Measurements from ENCODE around the gene MAPRE2.

The MAPRE2 gene

DNA sequence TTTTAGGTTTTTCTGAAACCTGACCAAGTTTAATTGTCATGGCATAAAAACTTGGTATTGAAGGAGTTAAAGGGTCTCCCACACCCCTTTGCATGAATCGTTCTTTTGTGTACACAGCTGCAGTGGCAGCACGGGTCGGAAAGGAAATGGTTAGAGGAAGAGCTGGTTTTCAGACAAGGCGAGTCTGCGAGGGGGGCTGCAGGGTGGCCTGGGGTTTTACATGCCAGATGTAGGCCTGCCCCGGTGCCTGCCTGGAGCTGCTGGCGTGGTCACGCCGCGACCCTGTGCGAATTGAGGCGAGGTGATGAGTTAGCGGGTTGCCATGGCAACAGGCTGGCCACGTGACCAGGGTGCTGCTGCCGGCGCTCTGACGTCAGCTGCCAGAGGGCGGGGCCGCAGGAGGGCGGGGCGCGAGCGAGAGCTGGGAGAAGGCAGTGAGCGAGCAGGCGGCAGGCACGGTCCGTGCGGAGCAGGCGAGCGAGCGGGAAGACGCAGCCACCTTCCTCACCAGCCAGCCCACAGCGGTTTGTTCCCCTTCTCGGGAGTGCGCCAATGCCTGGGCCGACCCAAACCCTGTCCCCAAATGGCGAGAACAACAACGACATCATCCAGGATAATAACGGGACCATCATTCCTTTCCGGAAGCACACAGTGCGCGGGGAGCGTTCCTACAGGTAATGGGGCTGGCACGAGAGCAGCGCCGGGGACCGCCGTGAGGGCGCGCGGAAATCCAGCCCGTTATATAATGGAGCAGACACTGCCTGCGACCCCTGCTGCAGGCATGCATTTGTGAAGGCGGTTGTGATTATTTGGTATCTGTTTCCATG is at the start of gene MAPRE2:
MAPRE2 (plus strand) TSS at position 426 of the 827 bp plus-strand sequence; CDS start at position 553, 127 bp downstream.
- peak; percentile 72 for FAIRE-seq

DNA sequence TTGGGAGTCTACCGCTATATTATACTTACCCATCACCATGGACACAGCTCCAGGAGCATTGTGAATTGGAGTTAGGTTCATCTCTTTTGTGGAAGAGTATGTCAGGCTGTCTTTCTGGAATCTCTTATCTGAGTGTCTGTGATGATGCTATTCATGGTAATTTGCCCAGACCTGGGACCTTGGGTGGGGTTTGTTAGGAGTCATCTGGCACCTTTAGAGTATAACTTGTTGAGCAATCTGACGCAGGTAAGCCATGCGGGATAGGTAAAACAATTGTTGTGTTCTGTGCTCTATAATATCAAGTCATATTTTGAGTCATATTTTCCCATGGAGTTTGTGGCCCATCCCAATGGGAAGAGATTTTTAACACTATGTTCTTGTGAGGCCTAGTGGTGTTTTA is 49.7 kb upstream of the MAPRE2 start:
- no peak for FAIRE-seq

DNA sequence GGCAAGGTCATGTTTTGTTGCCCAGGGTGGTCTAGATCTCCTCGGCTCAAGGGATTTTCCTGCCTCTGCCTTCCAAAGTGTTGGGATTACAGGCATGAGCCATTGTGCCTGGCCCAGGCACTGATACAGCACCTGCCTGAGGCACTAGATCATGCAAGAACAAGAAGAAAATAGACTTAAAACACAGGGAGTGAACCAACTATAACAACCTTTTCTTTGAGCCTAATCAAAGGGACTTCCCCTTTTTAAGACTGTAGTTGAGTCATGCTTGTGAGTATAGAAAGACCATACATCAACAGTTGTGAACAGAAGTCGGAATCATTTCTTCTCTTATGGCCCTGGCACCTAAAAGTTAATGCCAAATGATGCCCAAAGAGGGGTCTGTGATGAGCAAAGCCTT is 47.9 kb upstream of the MAPRE2 start:
- FAIRE-seq, result no peak

DNA sequence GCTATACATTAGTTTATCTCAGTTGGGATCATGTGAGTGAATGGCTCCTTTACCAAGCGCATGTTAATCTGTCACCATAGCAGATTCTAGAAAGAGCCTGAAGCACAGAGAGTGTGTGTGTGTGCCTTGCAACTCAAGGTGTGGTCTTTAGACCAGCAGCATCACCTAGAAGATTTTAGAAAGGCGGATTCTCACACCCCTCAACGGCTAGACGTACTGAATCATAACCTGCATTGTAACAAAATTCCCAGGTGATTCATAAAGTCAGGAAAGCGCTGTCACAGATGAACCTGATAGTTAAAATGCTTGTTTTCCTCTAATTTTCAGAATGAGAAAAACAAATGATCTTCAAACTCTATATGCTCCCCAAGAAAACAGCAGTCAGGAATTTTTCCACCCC is 45.5 kb upstream of the MAPRE2 start:
- FAIRE-seq, result no peak

DNA sequence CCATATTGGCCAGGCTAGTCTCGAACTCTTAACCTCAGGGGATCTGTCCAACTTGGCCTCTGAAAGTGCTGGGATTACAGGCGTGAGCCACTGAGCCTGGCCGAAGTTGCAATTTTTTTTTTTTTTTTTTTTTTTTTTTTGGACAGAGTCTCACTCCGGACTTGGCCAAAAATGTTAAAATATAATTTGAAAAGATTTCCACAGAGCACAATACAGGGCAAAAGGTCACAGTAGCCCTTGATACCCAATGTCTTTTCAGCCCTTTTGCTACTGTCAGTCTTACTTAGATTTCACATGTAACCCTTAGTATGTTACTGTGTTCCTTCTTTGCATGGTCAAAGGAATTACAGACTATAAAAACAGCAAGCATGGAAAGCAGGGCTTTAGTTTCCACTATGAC is 42.6 kb upstream of the MAPRE2 start:
- FAIRE-seq, result no peak

DNA sequence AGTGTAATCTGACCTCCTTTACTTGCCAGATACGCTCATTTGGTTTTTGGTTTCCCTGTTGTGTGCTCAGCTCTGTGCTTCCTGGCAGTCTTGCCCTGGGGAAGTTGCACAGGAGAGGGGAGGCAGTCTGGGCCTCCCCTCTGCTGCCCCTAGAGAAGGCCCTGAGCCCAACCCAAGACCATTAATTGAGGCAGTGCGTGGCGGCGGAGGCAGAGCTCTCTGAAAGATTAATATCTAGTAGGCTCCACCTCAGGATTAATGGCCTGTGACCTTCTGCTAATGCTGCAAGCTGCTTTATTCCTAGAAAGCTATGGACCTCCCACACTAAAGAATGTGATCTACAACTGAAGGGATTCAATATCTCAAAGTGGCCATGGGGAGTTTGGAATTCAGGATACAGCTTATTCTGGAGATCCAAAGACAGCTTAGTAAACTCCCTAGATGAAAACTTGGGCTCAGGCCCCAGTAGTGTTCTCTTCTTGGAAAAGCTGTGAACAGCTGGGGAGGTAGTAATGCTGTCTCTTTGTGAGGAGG is 41.4 kb upstream of the MAPRE2 start:
- no peak for FAIRE-seq

DNA sequence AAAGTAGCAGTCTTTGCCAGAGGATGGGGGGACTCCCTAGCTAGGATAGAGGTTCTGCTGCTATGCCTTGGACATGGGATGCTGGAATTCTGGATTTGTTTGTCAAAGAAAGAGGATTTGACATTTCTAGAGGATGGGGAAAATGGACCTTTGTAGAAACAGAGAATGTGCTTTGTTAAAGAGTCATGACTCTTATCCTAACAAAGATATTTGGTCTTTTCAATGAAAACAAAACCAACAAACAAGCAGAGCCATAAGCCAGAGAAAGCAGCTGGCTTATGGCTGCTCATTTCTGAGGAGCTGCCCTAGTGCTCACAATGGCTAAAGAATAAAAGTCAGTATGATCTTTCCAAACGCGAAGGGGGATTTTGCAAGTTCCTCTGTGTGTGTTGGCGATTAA is 40.8 kb upstream of the MAPRE2 start:
- FAIRE-seq, result no peak

DNA sequence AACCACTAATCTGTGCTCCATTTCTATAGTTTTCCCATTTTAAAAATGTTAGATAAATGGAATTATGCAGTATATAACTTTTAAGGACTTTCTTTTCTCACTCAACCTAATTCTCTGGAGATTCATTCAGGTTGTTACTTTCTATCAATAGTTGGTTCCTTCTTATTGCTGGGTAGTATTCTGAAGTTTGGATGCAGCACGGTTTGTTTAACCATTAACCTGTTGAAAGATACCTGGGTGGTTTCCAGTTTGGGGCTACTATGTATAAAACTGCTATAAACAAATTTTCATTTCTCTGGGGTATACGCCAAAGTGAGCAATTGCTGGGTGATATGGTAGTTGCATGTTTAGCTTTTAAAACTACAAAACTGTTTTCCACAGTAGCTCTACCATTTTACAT is 39.1 kb upstream of the MAPRE2 start:
- FAIRE-seq, result no peak

DNA sequence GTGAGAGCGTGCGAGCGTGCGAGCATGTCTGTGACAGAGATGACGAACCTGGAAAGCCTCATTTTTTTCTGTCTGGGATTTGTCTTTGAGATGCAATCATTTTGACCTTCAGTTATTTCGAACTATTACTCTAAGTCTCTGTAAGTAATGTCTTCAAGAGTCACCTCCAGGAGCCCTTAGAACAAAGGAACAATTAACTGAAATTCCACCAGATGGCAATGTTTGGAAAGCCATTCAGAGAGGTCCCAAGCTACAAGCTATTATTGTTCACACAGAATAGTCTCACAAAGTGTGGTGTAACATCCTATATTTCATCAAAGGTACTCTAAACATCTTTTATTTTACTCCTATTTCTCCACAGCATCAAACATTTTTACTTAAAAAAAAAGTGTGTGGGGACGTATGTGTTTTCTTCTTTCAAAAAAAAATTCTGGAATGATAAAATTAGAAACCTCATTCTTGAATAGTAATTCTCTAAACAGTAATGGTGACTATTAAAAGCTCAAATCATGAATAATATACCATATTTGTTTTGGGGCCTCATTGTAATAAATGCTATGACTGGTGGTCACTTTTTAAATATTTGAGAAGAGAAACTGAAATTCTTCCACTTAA is 35.1 kb upstream of the MAPRE2 start:
- peak; percentile 80 for FAIRE-seq

DNA sequence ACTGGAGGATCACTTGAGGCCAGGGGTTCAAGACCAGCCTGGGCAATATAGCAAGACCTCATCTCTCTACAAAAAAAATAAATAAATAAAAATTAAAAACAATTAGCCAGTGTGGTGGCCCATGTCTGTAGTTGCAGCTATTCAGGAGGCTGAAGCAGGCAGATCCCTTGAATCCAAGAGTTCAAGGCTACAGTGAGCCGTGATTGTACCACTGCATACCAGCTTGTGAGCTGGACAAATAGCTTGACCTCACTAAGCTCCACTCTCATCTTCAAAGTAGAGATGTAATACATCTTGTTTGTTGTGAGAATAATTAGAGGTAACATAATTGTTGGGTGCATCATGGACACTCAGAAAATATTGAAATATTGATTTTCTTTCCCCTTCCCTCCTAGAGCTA is 31.1 kb upstream of the MAPRE2 start:
- no peak for FAIRE-seq

DNA sequence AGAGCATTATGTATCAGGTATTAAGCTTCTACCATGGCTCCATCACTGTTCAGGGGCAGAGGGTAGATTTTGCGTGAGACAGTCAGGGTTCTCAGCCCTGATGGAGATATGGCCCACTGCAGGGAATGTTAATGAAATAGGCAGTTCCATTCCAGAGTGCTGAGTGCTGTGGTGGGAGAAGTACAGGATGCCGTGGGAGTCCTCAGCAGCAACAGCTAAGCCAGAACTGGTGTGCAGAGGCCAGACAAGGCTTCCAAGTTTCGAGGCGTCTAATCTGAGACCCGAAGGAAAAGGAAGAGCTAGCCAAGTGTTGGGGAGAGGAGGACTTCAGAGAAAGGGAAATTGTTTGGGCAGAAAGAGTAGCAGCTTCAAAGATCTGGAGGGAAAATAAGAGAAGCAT is 30.2 kb upstream of the MAPRE2 start:
- FAIRE-seq, result no peak

DNA sequence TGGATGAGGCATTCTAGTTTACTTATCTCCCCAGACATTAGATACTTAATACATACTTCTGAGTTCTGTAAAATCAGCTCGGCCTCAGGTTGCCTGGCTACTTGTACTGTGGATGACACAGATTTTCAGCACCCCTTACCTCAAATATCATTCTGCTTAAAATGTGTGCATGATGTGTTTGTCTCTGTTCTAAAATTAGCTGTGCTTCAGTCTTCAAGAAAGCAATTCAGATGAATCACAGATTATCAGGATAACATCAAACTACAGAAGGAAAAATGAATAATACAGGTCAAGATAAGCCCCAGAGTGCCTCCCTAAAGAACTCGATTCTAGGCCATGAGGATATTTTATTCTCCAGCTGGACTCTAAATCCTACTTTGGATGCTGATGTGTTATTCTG is 21.3 kb upstream of the MAPRE2 start:
- no peak for FAIRE-seq

DNA sequence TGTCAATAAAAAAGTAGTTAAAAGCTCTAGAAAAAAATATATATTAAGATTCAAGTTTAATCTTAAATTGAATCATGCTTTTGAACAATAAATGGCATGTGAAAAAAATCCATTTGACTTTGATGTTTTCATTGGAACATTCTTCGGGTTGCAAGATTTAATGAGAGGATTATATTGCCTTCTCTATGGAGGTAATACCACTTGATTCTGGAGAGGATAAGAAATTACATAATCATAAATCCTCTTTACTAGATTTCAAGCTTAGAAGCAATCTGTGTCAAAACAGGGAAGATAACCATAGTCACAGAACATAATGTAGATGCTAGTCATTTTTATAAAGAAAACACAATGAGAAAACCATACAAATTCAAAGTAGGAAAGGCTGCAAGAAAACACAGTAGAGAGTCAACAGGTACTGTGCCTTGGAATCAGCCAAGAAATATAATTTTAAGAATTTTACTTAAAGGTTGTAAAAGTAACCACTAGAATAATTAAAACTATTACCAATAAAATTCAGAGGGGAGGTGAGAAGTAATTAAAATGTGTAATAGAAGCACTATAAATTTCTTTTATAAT is 18.7 kb upstream of the MAPRE2 start:
- no peak for FAIRE-seq

DNA sequence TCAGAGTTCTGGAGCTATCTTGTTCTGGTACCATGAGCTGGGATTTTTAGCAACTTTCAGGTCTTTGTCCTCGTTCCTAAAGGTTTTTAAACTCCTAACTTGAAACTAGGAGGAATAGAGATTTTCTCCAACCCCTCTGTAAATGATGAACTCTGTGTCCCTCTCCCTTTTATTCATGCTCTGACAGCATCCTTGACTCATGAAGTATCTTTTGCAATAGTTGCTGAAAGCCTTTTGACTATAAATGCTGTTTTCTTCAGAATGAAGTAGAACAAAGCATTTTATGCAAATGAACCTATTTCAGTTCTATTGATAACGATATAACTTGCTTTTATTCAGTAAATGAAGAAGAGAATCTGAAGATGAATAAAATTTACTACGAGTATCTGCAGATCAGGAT is 17.0 kb upstream of the MAPRE2 start:
- no peak for FAIRE-seq

DNA sequence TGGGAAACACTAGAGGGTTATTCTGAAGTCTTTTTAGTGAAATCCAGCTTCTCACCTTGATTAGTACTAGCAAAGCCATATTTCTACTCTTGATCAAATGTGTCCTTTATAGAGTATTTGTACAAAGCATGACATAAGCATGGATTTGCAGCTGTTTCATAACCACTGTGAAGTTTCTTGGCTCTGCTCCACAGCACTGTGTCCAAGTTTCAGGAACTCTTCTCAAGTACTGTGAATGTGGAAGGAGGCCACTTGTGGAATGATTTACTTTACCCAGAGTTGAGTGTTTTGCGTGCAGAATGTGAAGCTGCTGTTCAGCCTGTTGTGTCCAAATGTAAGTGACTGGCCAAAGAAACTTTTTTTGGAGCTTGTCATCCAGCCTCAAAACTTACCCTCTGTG is 16.2 kb upstream of the MAPRE2 start:
- FAIRE-seq, result no peak

DNA sequence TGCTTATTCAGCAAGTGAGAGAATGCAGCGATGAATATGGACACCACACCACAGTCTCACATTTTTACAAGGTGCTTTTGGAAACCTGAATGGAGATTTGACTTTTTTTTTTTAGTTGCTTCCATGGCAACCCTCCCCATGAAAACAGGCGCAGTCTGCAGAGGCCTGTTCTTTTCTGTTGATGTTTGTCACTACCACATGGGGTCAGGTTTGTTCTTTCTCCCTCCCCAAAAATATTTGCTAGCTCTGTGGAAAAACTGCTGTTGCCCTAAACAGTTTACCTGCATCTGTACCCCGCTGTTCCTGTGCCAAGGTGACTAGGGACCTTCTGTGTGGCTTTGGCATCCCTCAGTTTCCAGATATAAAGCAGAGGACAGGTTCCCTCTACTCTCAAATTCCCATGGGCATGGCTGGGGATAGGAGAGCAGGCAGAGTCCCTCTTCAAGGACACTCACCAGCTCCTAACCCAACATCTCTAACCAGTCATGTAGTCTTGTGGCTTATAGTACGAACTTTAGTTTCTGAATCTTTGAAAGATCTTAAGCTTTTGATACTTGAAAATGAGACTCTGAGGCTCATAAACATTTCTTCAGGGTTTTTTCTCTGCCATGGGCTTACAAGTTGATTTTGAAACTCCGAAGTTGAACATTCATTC is 14.7 kb upstream of the MAPRE2 start:
- no peak for FAIRE-seq

DNA sequence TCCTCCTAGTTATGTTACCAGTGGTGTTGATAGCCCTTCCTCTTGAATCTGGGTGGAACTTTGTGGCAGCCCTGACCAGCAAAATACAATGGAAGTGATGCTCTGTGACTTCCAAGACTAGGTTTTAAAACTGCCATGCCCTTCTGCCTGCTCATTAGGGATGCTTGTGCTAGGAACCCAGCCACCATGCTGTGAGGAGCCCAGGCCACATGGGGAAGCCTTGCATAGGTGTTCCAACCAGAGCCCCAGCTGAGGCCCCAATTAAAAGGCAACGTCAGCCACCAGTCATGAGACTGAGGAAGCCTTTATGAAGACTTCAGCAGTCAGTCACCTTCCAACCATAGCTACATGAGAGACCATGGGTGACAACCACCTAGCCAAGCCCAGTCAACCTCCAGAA is 14.0 kb upstream of the MAPRE2 start:
- no peak for FAIRE-seq

DNA sequence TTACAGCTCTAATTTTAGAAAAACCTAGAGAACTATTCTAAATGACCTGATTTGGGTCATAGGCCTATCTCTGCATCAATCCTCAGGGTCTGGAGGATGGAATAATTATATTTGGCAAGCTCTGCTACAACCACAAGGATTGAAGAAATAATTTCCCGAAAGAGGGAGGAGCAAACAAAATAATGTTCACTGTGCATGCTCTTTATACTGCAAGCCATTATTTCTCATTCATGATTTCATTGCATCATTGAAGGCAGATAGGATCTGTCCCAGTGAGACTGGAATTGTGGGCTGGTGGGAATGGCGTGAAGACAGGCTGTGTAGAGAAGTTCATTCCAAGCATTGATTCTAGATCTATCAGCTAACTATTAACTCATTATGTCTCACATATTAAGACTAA is 12.7 kb upstream of the MAPRE2 start:
- no peak for FAIRE-seq

DNA sequence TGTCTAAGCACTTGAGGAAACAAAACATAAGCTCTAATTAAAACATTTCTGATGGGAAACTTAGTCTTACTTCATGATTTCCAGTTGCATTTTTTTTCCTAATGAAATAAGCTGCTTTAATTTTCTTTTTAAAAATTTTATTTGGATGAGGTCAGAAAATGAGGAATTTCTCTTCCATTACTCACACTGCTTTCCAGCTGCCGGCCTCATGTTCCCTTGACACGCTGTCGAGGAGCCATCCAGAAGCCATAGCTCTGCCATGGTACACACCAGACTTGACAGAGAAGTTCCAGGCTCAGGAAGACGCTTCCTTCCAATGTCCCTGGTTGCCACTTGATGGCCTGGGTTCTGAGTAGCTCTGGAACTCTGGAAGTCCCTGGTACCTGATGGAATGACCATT is 12.1 kb upstream of the MAPRE2 start:
- FAIRE-seq, result no peak

DNA sequence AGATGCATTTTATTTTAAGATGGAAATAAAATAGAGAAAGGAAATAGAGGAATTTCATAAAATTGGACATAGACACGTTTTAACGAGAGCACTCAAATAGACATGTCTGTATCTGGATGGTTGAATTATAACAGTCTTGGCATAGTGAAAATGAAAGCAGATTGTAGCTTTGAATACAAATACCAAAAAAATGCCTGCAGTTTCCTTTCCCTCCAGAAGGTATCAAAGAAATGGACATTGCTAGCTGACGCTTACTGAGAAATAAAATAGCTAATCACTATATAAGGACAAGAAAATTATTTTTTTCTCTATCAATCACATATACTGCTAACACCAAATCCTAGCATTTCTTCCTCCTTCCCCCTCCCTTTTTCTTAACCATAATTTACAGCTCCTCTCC is 11.4 kb upstream of the MAPRE2 start:
- FAIRE-seq, result no peak

DNA sequence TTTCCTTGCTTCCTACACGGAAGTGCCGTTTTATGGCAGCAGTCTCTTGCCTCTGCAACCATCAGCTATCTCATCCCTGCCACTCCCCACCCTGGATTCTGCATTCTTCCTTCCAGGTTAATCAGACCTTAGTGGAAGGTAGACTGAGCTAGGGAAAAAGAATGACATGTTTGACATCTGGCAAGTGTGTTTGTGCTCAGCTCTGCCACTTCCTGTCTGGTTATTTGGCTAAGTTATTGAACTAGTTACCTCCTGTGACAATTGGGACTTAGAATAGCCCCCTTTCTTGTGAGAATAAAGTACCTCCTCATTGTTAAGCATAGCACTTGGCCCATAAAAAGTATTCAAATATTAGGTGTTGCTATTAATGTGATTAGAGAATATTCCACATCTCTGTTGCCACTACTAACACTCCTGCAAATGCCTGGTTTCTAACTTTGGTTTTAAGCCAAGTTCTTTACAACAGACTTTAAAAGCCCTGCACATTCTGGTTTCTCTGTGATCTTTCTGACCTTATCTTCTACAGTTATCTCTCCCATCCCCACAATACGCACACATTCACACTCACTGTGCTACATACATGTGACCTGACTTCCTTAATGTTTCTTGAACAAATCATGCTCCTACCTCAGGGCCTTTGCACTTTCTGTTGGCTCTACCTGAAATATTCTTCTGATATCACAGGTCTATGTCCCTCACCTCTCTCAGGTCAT is 10.8 kb upstream of the MAPRE2 start:
- FAIRE-seq, result no peak

DNA sequence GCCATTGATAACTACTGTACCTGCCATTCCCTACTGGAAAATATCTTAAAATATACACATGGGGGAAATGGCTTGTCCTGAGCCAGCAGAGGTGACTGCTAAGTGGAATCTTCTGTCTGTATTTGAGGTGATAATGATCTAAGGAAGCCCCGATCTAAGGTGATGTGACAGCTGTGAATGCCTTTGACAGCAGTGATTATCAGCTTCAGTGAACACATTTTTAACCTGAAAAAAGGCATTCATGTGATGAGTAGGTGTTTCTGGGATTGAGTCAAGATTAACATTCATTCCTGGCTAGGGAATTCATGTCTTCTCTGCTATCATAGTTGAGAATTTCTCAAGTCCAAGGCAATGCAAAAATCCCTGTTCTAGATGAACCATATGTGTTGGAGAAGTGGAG is 9.1 kb upstream of the MAPRE2 start:
- FAIRE-seq, result no peak

DNA sequence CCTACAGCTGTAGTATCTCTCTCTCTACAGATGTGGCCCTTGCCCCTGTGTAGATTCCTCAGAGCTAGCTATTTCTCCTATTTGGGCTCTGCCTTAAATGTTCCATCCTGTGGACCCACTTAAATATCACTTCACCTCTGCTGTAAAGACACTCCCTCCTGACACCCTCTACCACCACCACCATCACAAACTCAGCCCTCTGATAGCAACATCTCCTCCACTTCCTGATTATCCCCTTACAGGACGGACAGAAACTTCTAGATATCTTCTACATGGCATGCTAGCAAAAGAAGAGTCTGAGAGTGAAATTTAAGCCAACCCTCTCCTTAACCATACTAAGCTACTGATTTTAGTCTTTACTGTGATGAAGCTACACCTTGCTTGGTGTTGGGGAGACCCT is 3.2 kb upstream of the MAPRE2 start:
- FAIRE-seq, result no peak

Measured in endometrium (tissue), 2 donors.